GM12872 (cell line): Measurements from ENCODE around the gene DBP.

Experiments
- CTCF ChIP-seq: IDR thresholded peaks from 3 replicates; pipeline ENCODE4 v1.5.1; 2011; ENCODE audit warnings: low read depth, mild to moderate bottlenecking, low read length, moderate library complexity; ENCODE audit not compliant: insufficient read depth

The DBP gene

GRCh38 chr19:48635966-48636858 is 967 bp downstream of the DBP start:
- TF ChIP-seq CTCF = no peak

GRCh38 chr19:48635263-48635965 is 1.8 kb downstream of the DBP start:
- no peak for TF ChIP-seq CTCF

GRCh38 chr19:48634424-48635262 is 2.5 kb downstream of the DBP start:
- no peak for TF ChIP-seq CTCF

- no peak for TF ChIP-seq CTCF
These were observed 3.2 kb downstream of the DBP start for GRCh38 chr19:48634036-48634342.

GRCh38 chr19:48633148-48634035 is 3.8 kb downstream of the DBP start:
- TF ChIP-seq CTCF = no peak

GRCh38 chr19:48632692-48633147 is 4.5 kb downstream of the DBP start:
- TF ChIP-seq CTCF = no peak
